OCI-LY3 (cell line): ENCODE measurements around the gene ITPR1.

Experiments
- EZH2phosphoT487 ChIP-seq: fragments of 200-600 bp; shearing (Covaris generic); IDR thresholded peaks from 2 replicates; pipeline ENCODE4 v1.6.1; 2018; ENCODE audit warnings: antibody characterized with exemption, mixed run types, low read depth
- TF ChIP-seq, protein P1 (sequence below): fragments of 200-600, 300-600 bp; sonication (generic); IDR thresholded peaks from 2 replicates; pipeline ENCODE4 v1.5.1; 2014; ENCODE audit warnings: antibody characterized with exemption, low read length, low read depth

DNA sequence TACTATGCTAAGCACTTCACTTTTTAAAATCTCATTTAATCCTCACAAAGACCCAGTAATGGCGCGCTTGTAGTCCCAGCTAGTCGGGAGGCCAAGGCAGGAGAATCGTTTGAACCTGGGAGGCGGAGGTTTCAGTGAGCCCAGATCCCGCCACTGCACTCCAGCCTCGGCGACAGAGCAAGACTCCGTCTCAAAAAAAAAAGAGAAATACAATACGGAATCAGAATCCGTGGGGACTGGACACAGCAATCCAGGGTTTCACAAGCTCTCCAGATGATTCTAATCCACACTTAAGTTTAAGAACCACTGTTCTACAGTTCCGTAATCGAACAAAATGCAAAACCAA is 25.7 kb upstream of the ITPR1 start:
- TF ChIP-seq, protein P1, sequence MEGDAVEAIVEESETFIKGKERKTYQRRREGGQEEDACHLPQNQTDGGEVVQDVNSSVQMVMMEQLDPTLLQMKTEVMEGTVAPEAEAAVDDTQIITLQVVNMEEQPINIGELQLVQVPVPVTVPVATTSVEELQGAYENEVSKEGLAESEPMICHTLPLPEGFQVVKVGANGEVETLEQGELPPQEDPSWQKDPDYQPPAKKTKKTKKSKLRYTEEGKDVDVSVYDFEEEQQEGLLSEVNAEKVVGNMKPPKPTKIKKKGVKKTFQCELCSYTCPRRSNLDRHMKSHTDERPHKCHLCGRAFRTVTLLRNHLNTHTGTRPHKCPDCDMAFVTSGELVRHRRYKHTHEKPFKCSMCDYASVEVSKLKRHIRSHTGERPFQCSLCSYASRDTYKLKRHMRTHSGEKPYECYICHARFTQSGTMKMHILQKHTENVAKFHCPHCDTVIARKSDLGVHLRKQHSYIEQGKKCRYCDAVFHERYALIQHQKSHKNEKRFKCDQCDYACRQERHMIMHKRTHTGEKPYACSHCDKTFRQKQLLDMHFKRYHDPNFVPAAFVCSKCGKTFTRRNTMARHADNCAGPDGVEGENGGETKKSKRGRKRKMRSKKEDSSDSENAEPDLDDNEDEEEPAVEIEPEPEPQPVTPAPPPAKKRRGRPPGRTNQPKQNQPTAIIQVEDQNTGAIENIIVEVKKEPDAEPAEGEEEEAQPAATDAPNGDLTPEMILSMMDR, result no peak
- TF ChIP-seq EZH2phosphoT487, result no peak
